Activated T-cell treated with anti-CD3 and anti-CD28 coated beads for 1 hour (primary cell): ENCODE data around the gene SLC16A10.
"Not testable (repeated sequence)": the region's sequence is repeated elsewhere in the genome, so short reads cannot be mapped to it uniquely, and the experiment has no call there.

Experiments used
- DNase-seq: peaks from one replicate; pipeline ENCODE4 v3.0.0-alpha.2; 2020; ENCODE audit warnings: low read depth

SLC16A10 gene

GRCh38 chr6:111087106-111087835, at the start of gene SLC16A10:
SLC16A10 (plus strand) TSS chr6:111087503; CDS start chr6:111087753, 250 bp downstream.
- DNase-seq: peak; percentile 77

GRCh38 chr6:111038534-111039252, 48.6 kb upstream of the SLC16A10 start:
- no peak for DNase-seq

- DNase-seq: no peak
These were observed 45.4 kb upstream of the SLC16A10 start for GRCh38 chr6:111041917-111042316.

GRCh38 chr6:111047244-111047643, 40.1 kb upstream of the SLC16A10 start:
- DNase-seq: no peak

GRCh38 chr6:111050261-111051023, 36.9 kb upstream of the SLC16A10 start:
- no peak for DNase-seq

GRCh38 chr6:111052171-111052570, 35.1 kb upstream of the SLC16A10 start:
- DNase-seq: no peak

GRCh38 chr6:111057074-111057752, 30.1 kb upstream of the SLC16A10 start:
- no peak for DNase-seq

GRCh38 chr6:111061508-111061907, 25.8 kb upstream of the SLC16A10 start:
- DNase-seq: no peak

- DNase-seq: not testable (repeated sequence)
These were observed 25.3 kb upstream of the SLC16A10 start for GRCh38 chr6:111061985-111062384.

- DNase-seq: not testable (repeated sequence)
These were observed 24.4 kb upstream of the SLC16A10 start for GRCh38 chr6:111062860-111063259.

GRCh38 chr6:111068109-111068865, 19.0 kb upstream of the SLC16A10 start:
- no peak for DNase-seq

GRCh38 chr6:111068866-111069234, 18.5 kb upstream of the SLC16A10 start:
- no peak for DNase-seq

- DNase-seq: no peak
These were observed 17.8 kb upstream of the SLC16A10 start for GRCh38 chr6:111069382-111070104.

- DNase-seq: no peak
These were observed 16.9 kb upstream of the SLC16A10 start for GRCh38 chr6:111070105-111071005.

GRCh38 chr6:111072801-111073360, 14.4 kb upstream of the SLC16A10 start:
- no peak for DNase-seq

- DNase-seq: no peak
These were observed 13.0 kb upstream of the SLC16A10 start for GRCh38 chr6:111074311-111074710.

- no peak for DNase-seq
These were observed 11.1 kb upstream of the SLC16A10 start for GRCh38 chr6:111076024-111076695.

- DNase-seq: no peak
These were observed 6.6 kb upstream of the SLC16A10 start for GRCh38 chr6:111080698-111081097.

- no peak for DNase-seq
These were observed 618 bp upstream of the SLC16A10 start for GRCh38 chr6:111086685-111087084.
